ENCODE results near the gene TM7SF2.

DNA sequence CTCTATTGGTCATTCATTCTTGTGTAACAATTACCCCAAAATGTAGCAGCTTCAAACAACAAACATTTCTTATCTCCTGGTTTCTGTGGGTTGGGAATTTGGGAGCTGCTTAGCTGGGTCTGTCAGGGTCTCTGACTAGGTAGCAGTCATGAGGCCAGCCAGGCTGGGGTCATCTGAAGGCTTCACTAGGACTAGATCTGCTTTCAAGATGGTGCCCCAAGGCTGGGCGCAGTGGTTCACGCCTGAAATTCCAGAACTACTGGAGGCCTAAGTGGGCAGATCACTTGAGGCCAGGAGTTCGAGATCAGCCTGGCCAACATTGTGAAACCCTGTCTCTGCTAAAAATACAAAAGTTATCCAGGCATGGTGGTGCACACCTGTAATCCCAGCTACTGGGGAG lies 45.3 kb downstream of the TM7SF2 start:
- TF ChIP-seq EZH2phosphoT487 (IDR thresholded peaks at IDR 0.05; ENCODE audit: borderline replicate concordance, low read length) (no peak), EZH2 (IDR thresholded peaks at IDR 0.05; ENCODE audit: low read length, unreplicated experiment) (no peak)
- TF ChIP-seq, protein P1, sequence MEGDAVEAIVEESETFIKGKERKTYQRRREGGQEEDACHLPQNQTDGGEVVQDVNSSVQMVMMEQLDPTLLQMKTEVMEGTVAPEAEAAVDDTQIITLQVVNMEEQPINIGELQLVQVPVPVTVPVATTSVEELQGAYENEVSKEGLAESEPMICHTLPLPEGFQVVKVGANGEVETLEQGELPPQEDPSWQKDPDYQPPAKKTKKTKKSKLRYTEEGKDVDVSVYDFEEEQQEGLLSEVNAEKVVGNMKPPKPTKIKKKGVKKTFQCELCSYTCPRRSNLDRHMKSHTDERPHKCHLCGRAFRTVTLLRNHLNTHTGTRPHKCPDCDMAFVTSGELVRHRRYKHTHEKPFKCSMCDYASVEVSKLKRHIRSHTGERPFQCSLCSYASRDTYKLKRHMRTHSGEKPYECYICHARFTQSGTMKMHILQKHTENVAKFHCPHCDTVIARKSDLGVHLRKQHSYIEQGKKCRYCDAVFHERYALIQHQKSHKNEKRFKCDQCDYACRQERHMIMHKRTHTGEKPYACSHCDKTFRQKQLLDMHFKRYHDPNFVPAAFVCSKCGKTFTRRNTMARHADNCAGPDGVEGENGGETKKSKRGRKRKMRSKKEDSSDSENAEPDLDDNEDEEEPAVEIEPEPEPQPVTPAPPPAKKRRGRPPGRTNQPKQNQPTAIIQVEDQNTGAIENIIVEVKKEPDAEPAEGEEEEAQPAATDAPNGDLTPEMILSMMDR (conservative IDR thresholded peaks at IDR 0.05; ENCODE audit: low read depth, low read length), result no peak
